Parathyroid adenoma (tissue), 2 donors: ENCODE results near the gene UTP25.

ENCODE experiments used
- H2AFZ ChIP-seq: fragments of 300-600 bp; sonication (generic); one replicate; pipeline ENCODE4 v1.7.0; 2017; ENCODE audit warnings: antibody characterized with exemption, mild to moderate bottlenecking
- H3K27ac ChIP-seq: fragments of 300-600 bp; sonication (generic); one replicate; pipeline ENCODE4 v1.7.0; 2017
- H3K27me3 ChIP-seq: fragments of 300-600 bp; sonication (generic); one replicate; pipeline ENCODE4 v1.7.0; 2017; ENCODE audit warnings: low read length; ENCODE audit not compliant: control insufficient read depth, insufficient read depth
- H3K36me3 ChIP-seq: fragments of 300-600 bp; sonication (generic); one replicate; pipeline ENCODE4 v1.7.0; 2017; ENCODE audit warnings: low read length; ENCODE audit not compliant: control insufficient read depth, insufficient read depth
- H3K4me1 ChIP-seq: fragments of 300-600 bp; sonication (generic); one replicate; pipeline ENCODE4 v1.7.0; 2017; ENCODE audit warnings: control low read depth
- H3K4me2 ChIP-seq: fragments of 300-600 bp; sonication (generic); one replicate; pipeline ENCODE4 v1.7.0; 2017; ENCODE audit warnings: low read length
- H3K4me3 ChIP-seq: fragments of 300-600 bp; sonication (generic); one replicate; pipeline ENCODE4 v1.7.0; 2017; ENCODE audit warnings: low read depth, low read length
- H3K79me2 ChIP-seq: fragments of 300-600 bp; sonication (generic); one replicate; pipeline ENCODE4 v1.7.0; 2017; ENCODE audit warnings: control low read depth
- H3K9ac ChIP-seq: fragments of 300-600 bp; sonication (generic); one replicate; pipeline ENCODE4 v1.7.0; 2017; ENCODE audit warnings: mild to moderate bottlenecking
- H3K9me3 ChIP-seq: fragments of 300-600 bp; sonication (generic); one replicate; pipeline ENCODE4 v1.7.0; 2017; ENCODE audit warnings: low read length; ENCODE audit not compliant: control insufficient read depth
- TF ChIP-seq, protein P1 (sequence below): fragments of 300-600 bp; sonication (generic); IDR thresholded peaks from one replicate; pipeline ENCODE4 v1.7.0; 2017; ENCODE audit warnings: antibody characterized with exemption, mild to moderate bottlenecking
- donor health status: primary hyperparathyroidism.

The UTP25 gene

DNA sequence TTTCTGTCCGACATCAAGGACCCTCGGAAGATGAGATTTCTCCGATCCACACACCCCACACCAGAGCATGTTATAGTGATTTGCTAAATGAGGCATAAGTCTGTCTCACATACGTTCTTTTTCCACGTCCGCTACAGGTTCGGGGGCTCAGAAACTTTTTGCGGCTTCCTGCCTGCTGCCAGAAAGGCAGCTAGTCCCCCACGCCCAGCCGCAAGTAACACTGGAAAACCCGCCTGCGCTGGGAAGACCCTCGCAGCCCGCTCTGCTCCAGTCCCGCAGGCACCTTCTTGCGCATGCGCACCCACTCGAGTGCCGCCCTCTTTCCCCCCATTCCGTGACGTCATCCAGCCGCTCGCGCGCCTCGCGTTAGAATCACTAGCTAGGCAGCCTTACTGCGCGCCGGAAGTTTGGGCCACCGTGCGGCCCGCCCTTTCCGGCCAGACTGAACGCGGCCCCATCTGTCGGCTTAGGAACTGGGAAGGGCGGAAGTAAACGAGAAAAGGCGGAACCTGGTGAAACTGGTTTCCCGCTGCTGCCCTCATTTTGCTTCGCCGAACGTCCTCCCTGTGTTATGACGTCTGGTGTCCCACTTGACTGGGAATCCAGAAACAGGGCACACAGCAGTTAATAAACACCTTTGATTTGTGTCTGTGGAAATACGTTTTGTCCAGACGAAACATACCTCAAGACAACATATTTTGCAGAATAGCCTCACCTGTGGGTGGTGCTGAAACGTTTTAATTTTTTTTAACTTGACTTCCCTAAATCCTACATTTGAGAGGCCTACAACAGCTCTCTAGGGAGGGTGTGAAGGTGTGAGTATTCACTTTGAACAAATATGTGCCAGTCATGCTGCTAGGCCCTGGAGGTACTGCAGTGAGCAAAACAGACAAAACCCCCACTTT lies 43.3 kb upstream of the UTP25 start, which contains the start of gene C1orf74:
TSS of gene C1orf74 (minus strand) at position 295 of the 905 bp plus-strand sequence. CDS start 925 bp downstream, outside the sequence.
- H3K4me1 ChIP-seq = no peaks in the 10 kb centered on the region
- H3K27me3 ChIP-seq = no peaks in the 10 kb centered on the region
- H3K27ac ChIP-seq = peak within 1 kb of the TSS; percentile 84
- H3K9me3 ChIP-seq = no peaks in the 10 kb centered on the region
- peak within 1 kb of the TSS; percentile 29 for H3K9ac ChIP-seq
- H3K36me3 ChIP-seq = no peaks in the 10 kb centered on the region
- peak within 1 kb of the TSS; percentile 91 for H3K4me3 ChIP-seq
- no peaks in the 10 kb centered on the region for H3K79me2 ChIP-seq
- H3K4me2 ChIP-seq = peak within 1 kb of the TSS; percentile 93
- TF ChIP-seq, protein P1, sequence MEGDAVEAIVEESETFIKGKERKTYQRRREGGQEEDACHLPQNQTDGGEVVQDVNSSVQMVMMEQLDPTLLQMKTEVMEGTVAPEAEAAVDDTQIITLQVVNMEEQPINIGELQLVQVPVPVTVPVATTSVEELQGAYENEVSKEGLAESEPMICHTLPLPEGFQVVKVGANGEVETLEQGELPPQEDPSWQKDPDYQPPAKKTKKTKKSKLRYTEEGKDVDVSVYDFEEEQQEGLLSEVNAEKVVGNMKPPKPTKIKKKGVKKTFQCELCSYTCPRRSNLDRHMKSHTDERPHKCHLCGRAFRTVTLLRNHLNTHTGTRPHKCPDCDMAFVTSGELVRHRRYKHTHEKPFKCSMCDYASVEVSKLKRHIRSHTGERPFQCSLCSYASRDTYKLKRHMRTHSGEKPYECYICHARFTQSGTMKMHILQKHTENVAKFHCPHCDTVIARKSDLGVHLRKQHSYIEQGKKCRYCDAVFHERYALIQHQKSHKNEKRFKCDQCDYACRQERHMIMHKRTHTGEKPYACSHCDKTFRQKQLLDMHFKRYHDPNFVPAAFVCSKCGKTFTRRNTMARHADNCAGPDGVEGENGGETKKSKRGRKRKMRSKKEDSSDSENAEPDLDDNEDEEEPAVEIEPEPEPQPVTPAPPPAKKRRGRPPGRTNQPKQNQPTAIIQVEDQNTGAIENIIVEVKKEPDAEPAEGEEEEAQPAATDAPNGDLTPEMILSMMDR = no peak
- peak within 1 kb of the TSS; percentile 91 for H2AFZ ChIP-seq

DNA sequence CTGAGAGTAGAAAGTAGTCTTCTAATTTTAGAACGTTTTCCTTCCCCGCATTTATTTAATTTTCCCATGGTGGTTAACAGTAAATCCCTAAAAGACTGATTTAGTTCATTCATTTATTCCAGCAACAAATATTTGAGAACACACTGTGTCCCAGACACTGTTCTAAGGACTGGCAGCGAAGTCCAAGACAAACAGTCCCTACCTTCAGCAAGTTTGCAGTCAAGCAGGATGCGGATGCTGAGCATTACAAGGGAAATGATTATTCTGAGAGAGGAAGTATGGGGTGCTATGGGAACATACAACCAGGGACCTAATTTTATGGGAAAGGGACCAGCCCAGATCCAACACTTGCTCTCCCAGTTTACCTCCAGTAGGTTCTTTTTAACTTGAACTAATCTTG lies 42.2 kb upstream of the UTP25 start:
- H3K9me3 ChIP-seq = no peaks in the 10 kb centered on the region
- no peak overlapping the region for H3K9ac ChIP-seq
- no peak overlapping the region for H3K27ac ChIP-seq
- no peaks in the 10 kb centered on the region for H3K4me1 ChIP-seq
- no peaks in the 10 kb centered on the region for H3K79me2 ChIP-seq
- H3K4me2 ChIP-seq = no peak overlapping the region
- H3K4me3 ChIP-seq = no peak overlapping the region
- H3K36me3 ChIP-seq = no peaks in the 10 kb centered on the region
- no peaks in the 10 kb centered on the region for H3K27me3 ChIP-seq
- no peak overlapping the region for H2AFZ ChIP-seq
- TF ChIP-seq, protein P1 = no peak

DNA sequence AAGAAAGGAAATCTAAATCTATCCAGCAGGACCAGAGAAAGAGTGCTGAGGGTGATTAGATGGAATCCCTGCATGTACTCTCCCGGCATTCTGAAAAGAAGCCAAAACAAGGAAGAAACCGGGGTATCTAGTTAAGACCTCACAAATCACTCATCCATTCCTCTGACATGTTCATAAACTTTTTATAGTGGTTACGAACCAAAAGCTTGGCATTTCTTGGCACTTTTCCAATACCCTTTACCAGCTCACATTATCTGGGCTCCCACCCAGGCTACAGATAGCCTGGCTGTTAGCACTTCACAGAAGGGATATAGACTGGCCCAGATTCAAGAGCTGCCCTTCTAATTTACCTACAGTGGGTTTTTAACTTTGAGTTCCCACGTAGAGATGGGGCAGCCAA lies 41.6 kb upstream of the UTP25 start:
- Histone ChIP-seq H3K4me3 (no peak overlapping the region), H3K4me1 (no peaks in the 10 kb centered on the region), H2AFZ (no peak overlapping the region), H3K9ac (no peak overlapping the region), H3K79me2 (no peaks in the 10 kb centered on the region), H3K27me3 (no peaks in the 10 kb centered on the region), H3K9me3 (no peaks in the 10 kb centered on the region), H3K27ac (no peak overlapping the region), H3K36me3 (no peaks in the 10 kb centered on the region), H3K4me2 (no peak overlapping the region)
- TF ChIP-seq, protein P1 = no peak

DNA sequence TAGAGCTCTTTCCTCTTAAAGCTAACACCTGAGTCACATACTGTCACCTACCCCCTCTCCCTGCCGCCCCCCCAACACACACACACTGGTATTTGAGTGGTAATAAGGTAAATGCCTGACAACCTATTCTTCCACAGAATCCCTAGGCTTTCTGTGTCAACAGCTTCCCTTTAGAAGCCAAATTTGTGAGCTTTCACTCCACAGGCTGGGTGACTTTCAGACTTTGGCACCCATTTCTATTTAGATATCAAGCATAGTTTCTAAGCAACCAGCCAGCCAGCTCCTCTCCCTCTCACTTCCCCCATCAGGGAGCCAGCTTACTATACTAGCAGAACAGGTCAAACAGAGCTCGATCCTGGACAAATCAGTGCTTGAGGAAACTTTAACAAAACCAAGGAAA lies 40.2 kb upstream of the UTP25 start:
- Histone ChIP-seq H3K27ac (no peak overlapping the region), H3K4me3 (peak overlapping the region; percentile 28), H3K27me3 (no peaks in the 10 kb centered on the region), H3K79me2 (no peaks in the 10 kb centered on the region), H3K9ac (no peak overlapping the region), H3K4me2 (peak overlapping the region; percentile 60), H3K36me3 (no peaks in the 10 kb centered on the region), H3K9me3 (no peaks in the 10 kb centered on the region), H3K4me1 (no peaks in the 10 kb centered on the region), H2AFZ (no peak overlapping the region)
- TF ChIP-seq, protein P1 = no peak
